ENCODE data around the gene TRIM28.

Gene TRIM28

GRCh38 chr19:58581227-58582141 lies 37.6 kb downstream of the TRIM28 start:
- no peak for DNase-seq

GRCh38 chr19:58582985-58583384 lies 39.1 kb downstream of the TRIM28 start:
- DNase-seq = no peak

- no peak for DNase-seq
These were observed 40.9 kb downstream of the TRIM28 start for GRCh38 chr19:58584498-58585441.

DNA sequence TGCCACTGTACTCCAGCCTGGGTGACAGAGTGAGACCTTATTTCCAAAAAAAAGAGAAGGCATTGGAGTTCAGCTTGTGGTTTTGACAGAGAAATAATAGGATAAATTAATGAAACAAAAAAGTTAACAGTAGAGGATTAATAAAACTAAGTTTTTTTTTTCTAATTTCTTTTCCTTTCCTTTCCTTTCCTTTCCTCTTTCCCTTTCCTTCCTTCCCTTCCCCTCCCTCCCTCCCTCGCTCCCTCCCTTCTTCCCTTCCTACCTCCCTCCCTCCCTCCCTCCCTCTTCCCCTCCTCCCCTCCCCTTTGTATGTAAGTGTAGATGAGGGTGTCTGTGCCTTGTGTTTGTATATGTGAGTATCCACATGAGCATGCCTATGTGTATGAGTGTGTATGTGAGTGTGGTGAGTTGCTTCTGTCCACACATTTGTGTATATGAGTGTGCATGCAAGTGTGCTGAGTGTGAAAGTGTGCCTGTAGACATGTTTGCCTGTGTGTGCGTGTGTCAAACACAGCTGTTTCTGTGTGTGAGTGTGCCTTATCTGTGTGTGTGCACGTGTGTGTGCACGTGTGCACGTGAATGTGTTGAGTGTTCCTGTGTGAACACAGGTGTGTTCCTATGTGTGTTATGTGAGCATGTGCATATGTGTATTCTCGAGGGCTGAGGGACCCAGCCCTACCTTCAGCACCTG lies 41.7 kb downstream of the TRIM28 start:
- no peak for DNase-seq

GRCh38 chr19:58586133-58586765 lies 42.4 kb downstream of the TRIM28 start:
- DNase-seq = no peak

Measured in cortex of kidney (tissue), 1 donor.